HG02571 (cell line): ENCODE results near the gene PLIN4.
"Not testable (repeated sequence)": the region's sequence is repeated elsewhere in the genome, so short reads cannot be mapped to it uniquely, and the experiment has no call there.

ENCODE experiments used
- ATAC-seq: cut with Tn5 transposase; IDR thresholded peaks from one replicate; pipeline ENCODE4 v1.9.1; 2021; ENCODE audit warnings: mild to moderate bottlenecking, moderate library complexity; ENCODE audit not compliant: unreplicated experiment

The PLIN4 gene

GRCh38 chr19:4518345-4519171, at the start of gene PLIN4:
Gene PLIN4 (minus strand): TSS chr19:4518486. CDS start chr19:4518272, 214 bp downstream.
- ATAC-seq: no peak

GRCh38 chr19:4567584-4568071, 49.3 kb upstream of the PLIN4 start:
- no peak for ATAC-seq

DNA sequence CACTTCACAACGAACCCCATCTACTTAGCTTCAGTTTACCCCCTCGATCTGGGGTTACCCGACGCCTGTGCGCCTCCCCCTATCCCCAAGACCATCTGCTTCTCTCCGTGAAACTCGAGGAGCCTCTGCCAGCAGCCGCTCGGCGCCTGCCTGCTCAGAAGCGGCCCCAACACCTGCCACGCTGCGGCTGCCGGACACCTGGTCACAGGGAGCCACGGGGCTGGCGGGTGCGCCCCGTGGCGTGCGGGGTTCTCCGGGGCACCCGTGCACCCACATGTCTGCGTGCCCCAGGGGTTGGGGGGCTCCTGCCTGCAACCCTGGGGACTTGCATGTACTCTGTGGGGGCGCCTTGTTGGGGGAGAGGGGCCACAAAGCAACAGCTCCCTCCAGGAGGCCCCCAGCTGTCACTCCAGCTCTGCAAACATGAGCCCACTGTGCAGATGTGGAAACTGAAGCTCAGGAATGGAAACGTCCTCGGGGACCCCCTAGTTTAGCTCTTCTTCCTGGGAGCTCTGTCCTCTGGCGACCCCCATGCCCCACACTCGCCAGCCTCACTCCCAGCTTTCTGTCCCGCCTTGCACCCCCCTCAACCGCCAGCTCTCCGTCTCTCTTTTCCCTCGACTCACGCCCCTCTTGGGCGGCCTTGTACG, 48.2 kb upstream of the PLIN4 start:
- no peak for ATAC-seq

DNA sequence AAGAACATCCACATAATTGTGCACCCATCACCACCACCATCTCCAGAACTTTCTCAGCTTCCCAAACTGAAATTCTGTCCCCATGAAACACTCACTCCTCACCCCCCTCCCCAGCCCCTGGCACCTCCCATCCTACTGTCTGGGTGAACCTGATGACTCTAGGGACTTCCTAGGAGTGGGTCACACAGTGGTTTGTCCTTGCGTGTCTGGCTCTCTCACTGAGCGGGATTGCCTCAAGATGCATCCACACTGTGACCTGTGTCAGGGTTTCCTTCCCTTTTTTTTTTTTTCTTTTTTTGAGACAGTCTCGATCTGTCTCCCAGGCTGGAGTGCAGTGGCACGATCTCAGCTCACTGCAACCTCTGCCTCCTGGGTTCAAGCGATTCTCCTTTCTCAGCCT, 45.3 kb upstream of the PLIN4 start:
- ATAC-seq: not testable (repeated sequence)

- not testable (repeated sequence) for ATAC-seq
These were observed 43.8 kb upstream of the PLIN4 start for GRCh38 chr19:4562085-4562484.

DNA sequence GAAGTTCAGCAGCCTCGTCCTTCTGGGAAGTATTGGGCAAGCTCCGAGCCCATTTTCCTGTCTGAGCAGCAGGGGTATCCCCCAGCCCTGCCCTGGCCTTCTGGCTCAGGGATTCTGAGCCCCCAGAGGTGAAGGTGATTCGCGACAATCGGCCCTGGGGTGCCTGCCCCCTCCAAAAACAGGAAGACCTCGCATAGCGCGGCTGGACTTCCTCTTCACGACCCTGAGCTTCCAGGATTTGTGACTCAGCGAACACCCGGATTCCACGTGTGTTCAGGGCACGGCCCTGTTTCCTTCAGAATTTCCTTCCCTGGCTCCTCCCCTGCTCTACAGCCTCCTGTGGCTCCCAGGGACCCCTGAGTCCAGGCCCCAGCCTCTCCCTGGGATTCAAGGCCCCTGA, 41.3 kb upstream of the PLIN4 start, which contains the start of gene SEMA6B:
Gene SEMA6B (minus strand): TSS at position 116 of the 400 bp plus-strand sequence. CDS start 1,227 bp downstream, outside the sequence.
- ATAC-seq: no peak

DNA sequence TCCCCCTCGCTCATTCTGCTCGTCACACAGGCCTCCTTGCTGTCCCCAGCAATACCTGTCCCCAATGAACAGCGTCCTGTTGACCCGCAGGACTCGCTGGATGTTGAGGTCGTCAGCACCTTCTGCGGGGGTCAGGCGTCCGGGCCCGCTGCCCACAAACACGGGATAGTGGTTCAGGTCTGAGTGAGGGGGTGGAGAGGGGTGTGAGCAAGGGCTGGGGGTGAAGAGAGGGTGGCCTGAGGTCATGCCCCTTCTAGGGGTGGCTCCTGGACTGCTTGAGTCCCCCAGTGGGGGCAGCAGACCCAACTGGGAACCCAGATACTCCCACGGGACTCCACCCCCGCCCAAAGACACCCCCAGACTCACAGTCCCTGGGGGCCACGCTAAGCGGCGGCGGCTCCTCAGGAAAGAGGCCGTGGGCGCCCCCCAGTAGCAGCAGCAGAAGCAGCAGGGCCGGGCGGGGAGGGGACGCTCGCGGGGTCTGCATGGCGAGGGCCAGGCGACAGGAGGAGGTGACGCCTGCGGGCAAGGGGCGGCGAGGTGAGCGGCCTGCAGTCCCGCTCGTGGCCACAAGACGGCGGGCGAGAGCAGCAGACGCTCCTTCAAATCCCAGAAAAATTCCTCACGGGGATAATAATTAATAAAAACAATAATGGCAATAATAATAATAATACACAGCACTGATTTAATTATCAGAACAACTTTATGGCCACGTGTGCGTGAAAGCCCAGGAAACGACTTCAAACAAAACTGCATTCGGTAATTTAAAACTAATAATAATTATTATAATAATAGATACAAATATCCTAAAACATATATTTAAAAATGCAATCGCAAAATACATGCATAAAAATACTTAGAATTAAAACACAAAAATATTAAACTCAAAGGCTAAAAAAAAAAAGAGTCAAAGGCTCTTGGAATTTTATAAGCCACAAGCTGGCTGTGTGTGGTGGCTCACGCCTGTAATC, 40.0 kb upstream of the PLIN4 start:
- ATAC-seq: no peak

DNA sequence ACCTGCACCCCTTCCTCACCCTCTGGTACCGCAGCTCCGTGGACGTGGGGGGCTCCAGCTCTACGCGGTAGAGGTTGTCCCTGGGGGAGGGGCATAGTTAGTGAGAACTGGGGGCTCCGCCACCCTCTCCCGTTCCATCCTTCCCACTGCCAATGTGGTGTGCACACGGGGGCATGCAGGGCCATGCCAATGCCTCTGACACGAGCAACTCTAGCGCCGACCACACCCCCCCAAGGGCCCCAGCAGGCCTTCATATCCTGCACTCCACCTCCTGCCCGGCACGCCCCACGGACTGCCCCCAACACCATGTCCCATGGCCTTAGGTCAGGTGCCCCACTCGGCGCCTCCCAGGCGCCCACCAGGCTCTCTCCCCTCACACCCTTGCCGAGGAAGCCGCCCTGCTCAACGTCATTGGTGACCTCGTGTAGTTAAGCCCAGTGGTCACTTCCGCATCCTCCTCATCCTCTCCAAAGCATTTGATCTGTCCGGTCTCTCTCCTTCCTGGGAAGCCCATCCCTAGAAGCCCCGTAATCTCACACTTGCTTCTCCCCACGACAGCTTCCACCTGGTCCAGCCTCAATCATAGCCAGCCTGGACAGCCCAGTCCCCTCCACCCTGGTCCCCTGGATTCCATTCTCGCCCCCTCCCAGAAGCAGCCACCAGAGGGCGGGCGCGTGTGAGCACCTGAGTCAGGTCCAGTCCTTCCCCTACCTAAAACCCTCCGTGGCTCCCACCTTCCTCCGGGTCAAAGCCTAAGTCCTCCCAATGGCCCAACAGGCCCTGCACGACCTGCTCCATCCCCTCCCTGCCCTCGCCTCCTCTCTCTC, 39.1 kb upstream of the PLIN4 start:
- no peak for ATAC-seq

- no peak for ATAC-seq
These were observed 38.4 kb upstream of the PLIN4 start for GRCh38 chr19:4556597-4557127.

DNA sequence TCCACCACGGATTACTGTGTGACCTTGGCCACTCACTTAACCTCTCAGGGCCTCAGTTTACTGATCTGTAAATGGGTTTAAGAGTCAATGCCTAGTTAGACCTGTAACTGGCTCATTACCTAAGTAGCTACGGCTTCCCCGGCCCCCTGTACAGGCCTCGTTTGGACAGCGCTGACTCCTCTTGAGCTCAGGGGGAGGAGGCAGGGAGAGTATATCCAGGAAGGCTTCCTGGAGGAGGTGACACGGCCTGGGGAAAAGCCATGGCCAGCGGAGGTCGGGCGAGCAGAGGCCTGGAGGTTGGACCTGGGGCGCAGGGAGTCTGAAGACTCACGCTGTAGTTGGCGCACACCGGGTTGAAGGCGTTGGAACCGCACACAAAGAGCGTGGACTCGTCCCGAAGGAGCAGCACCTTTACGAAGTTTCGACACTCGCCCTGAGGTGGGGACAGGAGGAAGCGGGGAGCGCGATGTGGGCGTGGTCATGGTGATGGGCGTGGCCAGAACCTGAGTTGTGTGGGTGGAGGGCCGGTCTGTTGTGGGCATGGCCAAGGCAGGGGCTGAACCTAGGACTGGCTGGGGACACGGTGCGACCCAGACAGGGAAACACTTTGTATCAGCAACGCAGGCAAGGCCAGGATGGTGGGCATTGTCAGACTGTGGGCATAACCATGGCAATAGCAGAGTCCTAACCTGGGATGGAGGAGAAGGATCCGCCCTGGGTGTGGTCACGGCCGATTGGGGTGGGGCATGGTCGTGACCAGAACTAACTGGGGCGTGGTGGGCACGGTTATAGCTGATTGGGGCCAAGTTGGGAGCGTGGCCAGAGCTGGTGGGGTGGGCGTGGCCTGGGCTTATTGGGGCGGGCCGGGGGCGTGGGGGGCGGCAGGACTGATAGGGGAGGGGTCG, 37.6 kb upstream of the PLIN4 start:
- no peak for ATAC-seq

DNA sequence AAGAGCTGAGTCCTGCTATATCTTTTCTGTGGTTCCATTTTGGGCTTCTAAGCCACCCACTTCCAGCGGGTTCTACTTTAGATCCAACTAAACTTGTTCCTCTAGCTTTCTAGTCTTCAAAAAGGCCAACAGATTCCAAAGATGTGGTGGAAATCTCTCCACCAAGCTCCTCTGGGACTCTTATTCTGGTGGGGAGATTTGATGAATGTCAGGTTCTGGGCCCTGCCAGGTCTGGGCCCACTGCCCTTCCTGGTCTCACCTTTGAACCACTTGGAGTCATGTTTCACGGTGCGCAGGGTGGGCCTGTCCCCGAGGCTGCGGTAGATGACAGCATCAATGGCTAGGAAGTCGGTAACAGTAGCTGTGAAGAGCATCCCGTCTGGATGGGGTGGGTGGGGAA, 36.4 kb upstream of the PLIN4 start:
- no peak for ATAC-seq

DNA sequence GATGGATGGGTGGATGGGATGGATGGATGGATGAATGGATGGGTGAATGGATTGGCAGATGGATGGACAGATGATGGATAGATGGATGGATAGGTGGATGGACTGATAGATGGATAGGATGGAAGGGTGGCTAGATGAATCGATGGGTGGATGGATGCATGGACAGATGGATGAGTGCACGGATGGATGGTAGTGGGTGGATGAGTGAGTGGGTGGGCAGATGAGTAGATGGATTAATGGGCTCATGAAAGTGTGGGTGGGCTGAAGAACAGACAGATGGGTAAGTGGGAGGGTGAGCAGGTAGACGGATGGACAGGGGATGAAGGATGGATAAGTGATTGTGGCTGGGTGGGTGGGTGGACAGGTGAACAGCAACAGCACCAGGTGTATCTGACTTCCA, 35.5 kb upstream of the PLIN4 start:
- ATAC-seq: no peak

GRCh38 chr19:4553092-4553695, 34.9 kb upstream of the PLIN4 start:
- no peak for ATAC-seq

GRCh38 chr19:4552525-4552819, 34.2 kb upstream of the PLIN4 start:
- no peak for ATAC-seq

DNA sequence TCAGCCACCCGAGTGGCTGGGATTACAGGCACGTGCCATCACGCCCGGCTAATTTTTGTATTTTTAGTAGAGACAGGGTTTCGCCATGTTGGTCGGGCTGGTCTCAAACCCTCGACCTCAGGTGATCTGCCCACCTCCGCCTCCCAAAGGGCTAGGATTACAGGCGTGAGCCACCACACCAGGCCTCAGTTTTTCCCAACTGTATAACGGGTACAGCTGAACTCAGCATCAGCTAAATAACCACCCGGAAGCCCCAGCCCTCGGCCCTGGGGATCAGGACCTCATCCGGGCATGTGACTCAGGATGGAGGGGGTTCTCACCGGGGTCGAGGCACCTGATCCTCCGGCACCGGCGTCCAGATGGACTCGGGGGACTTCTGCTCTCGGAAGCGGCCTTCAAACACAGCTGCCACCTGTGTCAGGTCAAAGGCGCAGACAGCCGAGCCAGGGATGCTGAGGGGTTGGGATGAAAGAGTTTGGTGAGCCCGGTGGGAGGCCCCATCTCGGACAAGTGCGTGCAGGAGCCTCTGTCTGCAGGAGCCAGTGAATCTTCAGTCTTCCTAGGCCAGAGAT, 32.3 kb upstream of the PLIN4 start:
- ATAC-seq: no peak

- ATAC-seq: no peak
These were observed 31.7 kb upstream of the PLIN4 start for GRCh38 chr19:4550018-4550417.

GRCh38 chr19:4548238-4548584, 29.9 kb upstream of the PLIN4 start:
- ATAC-seq: no peak
